HUES48 (cell line): Measurements from ENCODE around the gene HSD17B4.
"Not testable (repeated sequence)": the region's sequence is repeated elsewhere in the genome, so short reads cannot be mapped to it uniquely, and the experiment has no call there.

Experiments used
- H3K27ac ChIP-seq: one replicate; pipeline ENCODE4 v1.7.0; 2013; ENCODE audit warnings: low read depth, low read length, inconsistent platforms
- H3K27me3 ChIP-seq: 2 replicates; pipeline ENCODE4 v1.6.1; 2013; ENCODE audit warnings: mild to moderate bottlenecking, low read length; ENCODE audit not compliant: control insufficient read depth, insufficient read depth
- H3K36me3 ChIP-seq: 2 replicates; pipeline ENCODE4 v1.6.1; 2013; ENCODE audit warnings: low read length; ENCODE audit not compliant: control insufficient read depth, insufficient read depth
- H3K4me1 ChIP-seq: 2 replicates; pipeline ENCODE4 v1.6.1; 2013; ENCODE audit warnings: mild to moderate bottlenecking, low read length; ENCODE audit not compliant: control insufficient read depth, insufficient read depth
- H3K4me3 ChIP-seq: 2 replicates; pipeline ENCODE4 v1.5.1; 2013; ENCODE audit warnings: mild to moderate bottlenecking, low read depth, low read length
- H3K9ac ChIP-seq: 2 replicates; pipeline ENCODE4 v1.6.1; 2013; ENCODE audit warnings: mild to moderate bottlenecking, low read depth, low read length, moderate library complexity
- H3K9me3 ChIP-seq: 2 replicates; pipeline ENCODE4 v1.6.1; 2013; ENCODE audit warnings: low read length; ENCODE audit not compliant: control insufficient read depth, insufficient read depth

The HSD17B4 gene

DNA sequence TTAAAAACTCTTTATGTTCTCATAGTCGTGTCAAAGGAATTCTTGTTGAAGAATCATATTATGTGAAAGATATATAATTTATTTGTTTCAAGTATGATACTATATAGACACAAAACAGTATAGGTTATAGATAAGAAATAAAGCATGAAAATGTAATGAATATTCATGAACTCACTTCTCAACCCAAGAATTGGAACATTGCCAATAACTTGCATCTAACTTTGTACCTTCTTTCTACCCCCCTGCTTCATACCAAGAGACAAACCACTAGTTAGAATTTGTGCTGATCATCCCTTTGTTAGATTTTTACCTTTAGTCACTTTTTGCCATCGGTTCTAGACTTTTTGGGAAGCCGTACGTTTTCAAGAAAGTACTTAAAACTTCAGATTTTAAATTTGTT lies 32.6 kb downstream of the HSD17B4 start:
- Histone ChIP-seq H3K4me3 (no peak overlapping the region), H3K4me1 (peaks cover 33% of the 10 kb centered on the region), H3K27ac (no peak overlapping the region), H3K9me3 (no peaks in the 10 kb centered on the region), H3K9ac (no peak overlapping the region), H3K27me3 (no peaks in the 10 kb centered on the region), H3K36me3 (peaks cover 75% of the 10 kb centered on the region)

DNA sequence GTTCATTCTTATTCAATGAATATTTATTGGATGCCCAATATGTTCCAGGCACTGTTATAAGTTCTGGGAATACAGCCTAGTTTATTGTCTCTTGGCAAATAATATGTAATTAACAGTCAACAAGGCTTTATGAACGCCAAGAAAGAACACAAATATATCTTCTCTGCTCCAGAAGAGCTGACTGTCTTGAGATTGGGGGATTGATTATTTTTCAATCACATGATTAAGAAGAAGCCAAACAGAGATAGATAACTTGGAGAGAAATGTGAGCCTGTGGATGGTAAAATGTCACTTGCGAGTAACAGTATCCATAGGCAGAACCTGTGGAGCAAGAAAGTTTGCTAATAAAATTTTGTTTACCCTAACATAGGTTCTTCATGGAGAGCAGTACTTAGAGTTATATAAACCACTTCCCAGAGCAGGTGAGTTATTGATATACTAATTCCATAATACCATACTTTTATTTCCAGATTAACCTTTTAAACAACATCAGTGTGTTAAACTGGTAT lies 49.4 kb downstream of the HSD17B4 start:
- no peak overlapping the region for H3K27ac ChIP-seq
- no peaks in the 10 kb centered on the region for H3K4me1 ChIP-seq
- no peak overlapping the region for H3K9ac ChIP-seq
- H3K9me3 ChIP-seq, result peaks cover 13% of the 10 kb centered on the region; the same call in 1 of the 2 replicates
- H3K27me3 ChIP-seq, result no peaks in the 10 kb centered on the region
- no peak overlapping the region for H3K4me3 ChIP-seq
- peaks cover 90% of the 10 kb centered on the region for H3K36me3 ChIP-seq

DNA sequence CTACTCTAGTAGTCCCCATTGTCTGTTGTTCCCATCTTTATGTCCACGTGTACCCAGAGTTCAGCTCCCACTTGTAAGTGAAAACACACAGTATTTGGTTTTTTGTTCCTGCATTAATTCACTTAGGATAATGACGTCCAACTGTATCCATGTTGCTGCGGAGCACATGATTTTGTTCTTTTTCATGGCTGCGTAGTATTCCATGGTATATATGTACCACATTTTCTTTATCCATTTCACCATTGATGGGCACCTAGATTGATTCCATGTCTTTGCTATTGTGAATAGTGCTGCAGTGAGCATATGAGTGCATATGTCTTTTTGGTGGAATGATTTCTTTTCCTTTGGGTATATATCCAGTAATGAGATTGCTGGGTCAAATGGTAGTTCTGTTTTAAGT lies 51.6 kb downstream of the HSD17B4 start:
- H3K4me3 ChIP-seq, H3K27ac ChIP-seq: not testable (repeated sequence)

DNA sequence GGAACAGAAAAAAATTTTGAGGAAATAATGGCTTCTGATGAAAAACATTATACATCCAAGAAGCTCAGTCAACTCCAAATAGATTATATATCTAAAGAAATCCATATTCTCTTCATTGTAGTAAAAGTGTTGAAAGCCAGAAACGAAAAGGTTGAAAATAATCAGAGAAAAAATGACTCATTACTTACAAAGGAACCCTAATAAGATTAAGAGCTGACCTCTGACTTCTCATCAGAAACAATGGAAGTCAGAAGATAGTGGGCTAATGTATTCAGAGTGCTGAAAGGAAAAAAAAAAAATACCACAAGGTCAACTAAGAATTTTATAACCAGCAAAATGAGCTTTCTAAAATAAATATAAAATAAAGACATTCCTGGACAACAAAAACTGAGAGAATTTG lies 60.0 kb downstream of the HSD17B4 start:
- H3K9ac ChIP-seq, result no peak overlapping the region
- H3K27ac ChIP-seq, result no peak overlapping the region
- H3K4me1 ChIP-seq, result no peaks in the 10 kb centered on the region
- H3K9me3 ChIP-seq, result no peaks in the 10 kb centered on the region
- H3K36me3 ChIP-seq, result peaks cover 69% of the 10 kb centered on the region
- no peaks in the 10 kb centered on the region for H3K27me3 ChIP-seq
- H3K4me3 ChIP-seq, result no peak overlapping the region

More for the DNA sequence above, 51.6 kb downstream of the HSD17B4 start:
- peaks cover 13% of the 10 kb centered on the region; the same call in 1 of the 2 replicates for H3K9me3 ChIP-seq
- H3K36me3 ChIP-seq, result peaks cover 80% of the 10 kb centered on the region
- H3K4me1 ChIP-seq, H3K27me3 ChIP-seq, H3K9ac ChIP-seq: not testable (repeated sequence)

DNA sequence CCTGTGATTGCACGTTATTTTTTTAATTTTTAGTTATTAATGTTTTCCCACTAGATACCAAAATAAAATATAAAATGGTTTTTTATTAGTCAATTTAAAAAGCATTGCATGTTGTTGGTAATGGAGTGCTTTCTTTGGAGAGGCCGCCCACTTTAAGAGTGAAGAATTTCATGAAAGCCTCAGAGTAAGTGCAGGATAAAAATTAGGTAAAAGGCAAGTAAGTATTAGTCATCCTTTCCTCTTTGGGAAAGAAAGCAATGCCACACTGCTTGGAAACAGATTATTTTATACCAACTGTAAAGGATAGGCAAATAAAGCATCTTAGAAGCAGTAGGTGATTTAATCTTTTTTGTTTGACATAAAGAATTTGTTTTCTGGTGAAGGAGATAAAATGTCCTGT lies 62.9 kb downstream of the HSD17B4 start:
- no peak overlapping the region for H3K9ac ChIP-seq
- H3K36me3 ChIP-seq, result peaks cover 66% of the 10 kb centered on the region
- H3K4me1 ChIP-seq, result no peaks in the 10 kb centered on the region
- H3K4me3 ChIP-seq, result no peak overlapping the region
- no peaks in the 10 kb centered on the region for H3K27me3 ChIP-seq
- H3K9me3 ChIP-seq, result no peaks in the 10 kb centered on the region
- no peak overlapping the region for H3K27ac ChIP-seq

DNA sequence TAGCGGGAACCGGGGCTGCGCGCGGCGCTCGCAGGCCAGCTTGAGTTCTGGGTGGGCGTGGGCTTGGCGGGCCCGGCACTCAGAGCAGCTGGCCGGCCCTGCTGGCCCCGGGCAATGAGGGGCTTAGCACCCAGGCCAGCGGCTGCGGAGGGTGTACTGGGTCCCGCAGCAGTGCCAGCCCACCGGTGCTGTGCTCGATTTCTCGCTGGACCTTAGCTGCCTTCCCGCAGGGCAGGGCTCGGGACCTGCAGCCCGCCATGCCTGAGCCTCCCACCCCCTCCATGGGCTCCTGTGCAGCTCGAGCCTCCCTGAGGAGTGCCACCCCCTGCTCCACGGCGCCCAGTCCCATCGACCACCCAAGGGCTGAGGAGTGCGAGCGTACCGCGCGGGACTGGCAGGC lies 64.8 kb downstream of the HSD17B4 start:
- H3K36me3 ChIP-seq, result peaks cover 48% of the 10 kb centered on the region
- H3K4me3 ChIP-seq, H3K27ac ChIP-seq, H3K9ac ChIP-seq, H3K9me3 ChIP-seq, H3K27me3 ChIP-seq, H3K4me1 ChIP-seq: not testable (repeated sequence)

DNA sequence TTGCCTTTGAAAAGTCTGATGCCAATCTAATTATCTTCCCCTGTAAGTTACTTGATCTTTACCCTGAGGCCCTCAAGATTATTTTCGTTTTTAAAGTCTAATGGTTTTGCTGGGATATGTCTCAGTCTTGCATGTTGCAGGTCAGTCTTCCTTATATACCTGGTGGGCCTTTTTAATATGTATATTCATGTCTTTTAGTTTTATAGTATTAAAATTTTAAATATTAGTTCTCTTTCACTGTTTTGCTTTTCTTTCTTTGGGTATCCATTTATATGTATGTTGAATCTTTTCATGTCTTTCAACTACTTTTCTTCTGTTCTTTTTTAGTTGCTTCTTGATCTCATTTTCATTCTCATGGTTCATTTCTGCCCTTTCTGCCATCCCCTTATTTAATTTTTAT lies 68.9 kb downstream of the HSD17B4 start:
- Histone ChIP-seq H3K36me3 (peaks cover 35% of the 10 kb centered on the region), H3K27me3 (no peaks in the 10 kb centered on the region), H3K9me3 (no peaks in the 10 kb centered on the region), H3K9ac (no peak overlapping the region), H3K4me3 (no peak overlapping the region), H3K4me1 (no peaks in the 10 kb centered on the region), H3K27ac (no peak overlapping the region)

DNA sequence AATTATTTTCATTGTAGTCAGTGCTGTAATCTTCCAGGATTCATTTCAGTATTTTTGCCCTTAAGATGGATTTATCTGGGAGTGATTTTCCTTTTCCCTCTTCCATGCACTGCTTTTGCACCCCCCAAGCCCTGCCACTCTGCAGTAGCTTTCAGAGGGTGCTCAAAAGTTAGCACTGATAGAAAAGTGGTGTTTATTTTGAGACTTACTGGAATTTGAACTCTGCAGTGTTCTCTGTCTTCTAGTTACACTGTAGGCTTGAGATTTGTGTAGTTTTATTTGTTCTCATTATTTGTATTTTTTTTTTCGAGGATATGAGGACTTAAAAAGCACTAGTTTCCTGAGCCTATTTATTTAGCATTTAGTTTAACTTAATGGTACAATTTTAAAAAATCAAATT lies 70.5 kb downstream of the HSD17B4 start:
- H3K4me1 ChIP-seq, result no peaks in the 10 kb centered on the region
- H3K27me3 ChIP-seq, result no peaks in the 10 kb centered on the region
- H3K9ac ChIP-seq, result no peak overlapping the region
- H3K27ac ChIP-seq, result no peak overlapping the region
- H3K36me3 ChIP-seq, result peaks cover 45% of the 10 kb centered on the region
- H3K4me3 ChIP-seq, result no peak overlapping the region
- H3K9me3 ChIP-seq, result no peaks in the 10 kb centered on the region

DNA sequence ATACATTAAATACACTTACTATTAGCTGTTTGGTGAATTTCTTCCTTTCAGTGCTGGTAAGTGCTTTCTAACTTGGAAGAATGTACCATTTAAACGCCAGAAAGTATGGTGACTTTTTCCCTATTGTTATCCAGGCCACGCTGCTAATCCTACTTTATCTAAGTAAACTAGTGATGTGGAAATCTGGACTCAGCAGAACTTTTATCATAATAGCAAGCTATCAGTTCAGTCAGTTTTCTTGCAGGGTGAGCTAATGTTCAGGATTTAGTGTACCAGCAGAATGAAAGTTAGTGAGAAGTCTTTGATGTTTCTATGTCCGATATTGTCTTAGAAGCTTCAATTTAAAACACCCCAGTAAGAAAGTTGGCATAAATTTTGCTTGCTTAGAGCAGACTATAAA lies 72.2 kb downstream of the HSD17B4 start:
- Histone ChIP-seq H3K4me1 (peaks cover 4% of the 10 kb centered on the region), H3K27me3 (no peaks in the 10 kb centered on the region), H3K9me3 (no peaks in the 10 kb centered on the region), H3K9ac (no peak overlapping the region), H3K27ac (no peak overlapping the region), H3K4me3 (no peak overlapping the region), H3K36me3 (peaks cover 39% of the 10 kb centered on the region)

DNA sequence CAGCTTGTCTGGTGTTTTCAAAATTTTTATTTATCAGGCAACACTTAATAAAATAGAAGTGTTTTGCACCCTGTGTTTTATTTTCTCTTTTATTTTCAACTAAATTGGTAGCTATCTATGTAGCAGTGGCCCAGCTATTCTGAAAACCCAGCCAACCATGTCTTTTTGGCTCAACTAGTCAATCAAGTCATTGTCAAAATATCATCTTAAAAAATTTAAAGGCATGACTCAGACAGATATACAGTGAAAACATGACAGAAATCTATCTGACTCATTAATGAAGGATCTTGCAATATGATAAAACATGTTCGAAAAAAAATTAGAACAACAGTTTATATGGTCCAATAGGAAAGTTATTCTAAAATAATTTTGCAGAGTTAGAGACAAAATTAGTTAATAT lies 75.1 kb downstream of the HSD17B4 start:
- H3K9me3 ChIP-seq, result no peaks in the 10 kb centered on the region
- H3K36me3 ChIP-seq, result peaks cover 67% of the 10 kb centered on the region
- H3K27ac ChIP-seq, result no peak overlapping the region
- no peak overlapping the region for H3K9ac ChIP-seq
- no peaks in the 10 kb centered on the region for H3K27me3 ChIP-seq
- peaks cover 8% of the 10 kb centered on the region for H3K4me1 ChIP-seq
- no peak overlapping the region for H3K4me3 ChIP-seq

DNA sequence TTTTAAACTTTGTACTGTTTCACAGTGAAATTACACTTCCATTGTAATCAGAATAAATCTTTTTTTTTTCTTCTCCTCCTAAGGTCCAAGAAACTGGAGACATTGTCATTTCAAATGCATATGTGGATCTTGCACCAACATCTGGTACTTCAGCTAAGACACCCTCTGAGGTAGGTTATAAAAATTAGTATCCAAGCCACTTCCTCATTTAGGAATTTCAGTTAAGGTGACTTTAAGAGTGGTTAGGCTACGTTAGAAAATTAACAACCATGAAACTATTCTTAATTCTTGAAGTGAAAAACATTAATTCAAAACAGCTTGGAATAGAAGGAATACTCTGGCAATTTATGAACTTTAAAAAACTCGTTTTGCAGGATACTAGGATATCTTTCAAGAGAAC lies 77.5 kb downstream of the HSD17B4 start:
- peaks cover 85% of the 10 kb centered on the region for H3K36me3 ChIP-seq

DNA sequence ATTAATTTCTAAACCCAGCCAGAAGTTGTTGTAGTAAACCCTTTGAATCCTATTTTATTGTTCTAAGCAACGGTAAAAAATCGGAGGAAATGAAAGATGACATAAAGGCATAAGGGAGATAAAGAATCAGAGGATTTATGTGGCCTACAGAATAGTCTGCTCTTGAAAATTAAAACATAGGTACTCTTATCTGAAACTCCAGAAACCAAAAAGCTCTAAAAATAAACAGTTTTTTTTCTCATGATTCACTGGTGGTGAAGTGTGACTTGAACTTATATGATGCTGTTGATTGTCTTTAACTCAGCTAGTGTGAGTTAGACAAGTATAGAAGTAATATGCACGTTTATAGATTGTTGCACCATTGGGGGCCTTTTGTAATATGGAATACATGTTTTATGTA lies 80.3 kb downstream of the HSD17B4 start:
- Histone ChIP-seq H3K9ac (no peak overlapping the region), H3K4me1 (peaks cover 8% of the 10 kb centered on the region), H3K27ac (no peak overlapping the region), H3K9me3 (no peaks in the 10 kb centered on the region), H3K4me3 (no peak overlapping the region), H3K36me3 (peaks cover 76% of the 10 kb centered on the region), H3K27me3 (no peaks in the 10 kb centered on the region)

More for the DNA sequence above, 77.5 kb downstream of the HSD17B4 start:
- Histone ChIP-seq H3K4me1 (peaks cover 8% of the 10 kb centered on the region), H3K27me3 (no peaks in the 10 kb centered on the region), H3K4me3 (no peak overlapping the region), H3K9ac (no peak overlapping the region), H3K9me3 (no peaks in the 10 kb centered on the region), H3K27ac (no peak overlapping the region)
